Smooth muscle cell (in vitro differentiated cells): ENCODE data around the gene ZNF613. TPM values are rescaled to one million over a fixed set of nuclear protein-coding genes. Genes with fewer than 3 reads are reported as not detected.

Source experiments
- DNase-seq: peaks from one replicate; lab custom pipeline; 2025; ENCODE audit not compliant: unreplicated experiment; lab: John Stamatoyannopoulos, UW
- H2AFZ ChIP-seq: fragments of 200-600 bp; sonication (generic); 2 replicates; pipeline ENCODE4 v1.6.0; 2016; ENCODE audit warnings: antibody characterized with exemption, low read depth, mild to moderate bottlenecking
- H3F3A ChIP-seq: fragments of 200-600 bp; sonication (generic); 2 replicates; pipeline ENCODE4 v1.6.0; 2017; ENCODE audit warnings: antibody characterized with exemption, low read depth
- H3K27ac ChIP-seq: fragments of 200-600 bp; sonication (generic); 2 replicates; pipeline ENCODE4 v1.5.1; 2016; ENCODE audit warnings: low read depth, mild to moderate bottlenecking
- H3K27me3 ChIP-seq: fragments of 200-600 bp; sonication (generic); 2 replicates; pipeline ENCODE4 v1.6.1; 2016; ENCODE audit warnings: low read depth, mild to moderate bottlenecking
- H3K36me3 ChIP-seq: fragments of 200-600 bp; sonication (generic); 2 replicates; pipeline ENCODE4 v1.5.1; 2016; ENCODE audit warnings: low read depth
- H3K4me1 ChIP-seq: fragments of 200-600 bp; sonication (generic); 2 replicates; pipeline ENCODE4 v1.5.1; 2016; ENCODE audit warnings: low read depth
- H3K4me2 ChIP-seq: fragments of 200-600 bp; sonication (generic); 2 replicates; pipeline ENCODE4 v1.6.0; 2016; ENCODE audit warnings: mild to moderate bottlenecking
- H3K4me3 ChIP-seq: fragments of 200-600 bp; sonication (generic); 2 replicates; pipeline ENCODE4 v1.5.1; 2016; ENCODE audit warnings: mild to moderate bottlenecking
- H3K79me2 ChIP-seq: fragments of 200-600 bp; sonication (generic); 2 replicates; pipeline ENCODE4 v1.6.0; 2016; ENCODE audit warnings: low read depth, mild to moderate bottlenecking
- H3K9ac ChIP-seq: fragments of 200-600 bp; sonication (generic); 2 replicates; pipeline ENCODE4 v1.6.0; 2016; ENCODE audit warnings: low read depth
- H3K9me3 ChIP-seq: fragments of 200-600 bp; sonication (generic); replicated peaks from 2 replicates; pipeline ENCODE4 v1.5.1; 2016; ENCODE audit warnings: low read depth
- H4K20me1 ChIP-seq: fragments of 200-600 bp; sonication (generic); 2 replicates; pipeline ENCODE4 v1.6.0; 2016; ENCODE audit warnings: low read depth
- WGBS: methylation state at CpG from one replicate; pipeline ENCODE4 v1.1.7; 2016; ENCODE audit warnings: low lambda C conversion rate; 5-methylcytosine and 5-hydroxymethylcytosine counted together
- polyA plus RNA-seq: library from polyadenylated mRNA; unstranded; fragments of >200 nt; fragmentation: Nextera tagmentation; extraction: Ambion mirVana; gene quantifications from 2 replicates; pipeline ENCODE4 v1.2.1, GENCODE V29; 2016
- total RNA-seq: library from RNA; depleted of rRNA; stranded (reverse); fragments of >200 nt; gene quantifications from 2 replicates; pipeline ENCODE4 v1.2.3, GENCODE V29; 2014
- TF ChIP-seq, protein P1 (sequence below): fragments of 200-600 bp; sonication (generic); IDR thresholded peaks from 2 replicates; pipeline ENCODE4 v1.5.1; 2017; ENCODE audit warnings: borderline replicate concordance, mild to moderate bottlenecking, antibody characterized with exemption; ENCODE audit not compliant: insufficient read depth, poor library complexity, severe bottlenecking

The ZNF613 gene
- total and polyA plus RNA-seq, 2 experiments from 2014 or later: 3.8 to 3.9 TPM

DNA sequence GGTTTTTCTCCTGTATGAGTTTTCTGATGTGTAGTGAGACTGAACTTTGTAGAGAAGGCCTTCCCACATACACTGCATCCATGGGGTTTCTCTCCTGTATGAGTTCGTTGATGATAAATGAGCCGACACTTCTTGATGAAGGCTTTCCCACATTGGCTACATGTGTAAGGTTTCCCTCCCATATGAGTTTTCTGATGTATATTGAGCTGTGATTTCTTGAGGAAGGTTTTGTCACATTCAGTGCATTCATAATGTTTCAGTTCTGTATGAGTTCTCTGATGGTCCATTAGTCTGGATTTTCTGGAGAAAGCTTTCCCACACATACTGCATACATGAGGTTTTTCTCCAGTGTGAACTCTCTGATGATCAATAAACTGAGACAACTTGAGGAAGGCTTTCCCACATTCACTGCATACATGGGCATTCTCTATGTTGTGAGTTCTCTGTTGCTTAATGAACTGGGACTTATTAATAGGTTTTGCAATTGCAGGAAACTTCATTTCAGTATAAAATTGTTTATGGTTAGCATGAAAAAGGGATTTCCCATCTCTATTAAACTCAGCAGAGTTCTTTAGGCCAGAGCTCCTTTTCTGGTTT is 66.9 kb downstream of the ZNF613 start:
- H3K27ac ChIP-seq: no peak overlapping the region
- peaks cover 69% of the 10 kb centered on the region for H3K36me3 ChIP-seq
- H3K4me3 ChIP-seq: peak overlapping the region; percentile 15
- TF ChIP-seq, protein P1, sequence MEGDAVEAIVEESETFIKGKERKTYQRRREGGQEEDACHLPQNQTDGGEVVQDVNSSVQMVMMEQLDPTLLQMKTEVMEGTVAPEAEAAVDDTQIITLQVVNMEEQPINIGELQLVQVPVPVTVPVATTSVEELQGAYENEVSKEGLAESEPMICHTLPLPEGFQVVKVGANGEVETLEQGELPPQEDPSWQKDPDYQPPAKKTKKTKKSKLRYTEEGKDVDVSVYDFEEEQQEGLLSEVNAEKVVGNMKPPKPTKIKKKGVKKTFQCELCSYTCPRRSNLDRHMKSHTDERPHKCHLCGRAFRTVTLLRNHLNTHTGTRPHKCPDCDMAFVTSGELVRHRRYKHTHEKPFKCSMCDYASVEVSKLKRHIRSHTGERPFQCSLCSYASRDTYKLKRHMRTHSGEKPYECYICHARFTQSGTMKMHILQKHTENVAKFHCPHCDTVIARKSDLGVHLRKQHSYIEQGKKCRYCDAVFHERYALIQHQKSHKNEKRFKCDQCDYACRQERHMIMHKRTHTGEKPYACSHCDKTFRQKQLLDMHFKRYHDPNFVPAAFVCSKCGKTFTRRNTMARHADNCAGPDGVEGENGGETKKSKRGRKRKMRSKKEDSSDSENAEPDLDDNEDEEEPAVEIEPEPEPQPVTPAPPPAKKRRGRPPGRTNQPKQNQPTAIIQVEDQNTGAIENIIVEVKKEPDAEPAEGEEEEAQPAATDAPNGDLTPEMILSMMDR: no peak
- H2AFZ ChIP-seq: no peak overlapping the region
- no peak overlapping the region for H3K4me2 ChIP-seq
- H3K9me3 ChIP-seq: peaks cover 82% of the 10 kb centered on the region
- no peaks in the 10 kb centered on the region for H3K79me2 ChIP-seq
- DNase-seq: no peak
- no peaks in the 10 kb centered on the region for H4K20me1 ChIP-seq
- no peaks in the 10 kb centered on the region for H3K4me1 ChIP-seq
- H3F3A ChIP-seq: no peaks in the 10 kb centered on the region
- no peaks in the 10 kb centered on the region for H3K27me3 ChIP-seq
- WGBS: 97% methylated on average over 2 of the region's 2 CpGs
- H3K9ac ChIP-seq: no peak overlapping the region

Other genes with a start within 250 kb of the ZNF613 start
- gene SPACA6, start 234.1 kb upstream of the ZNF613 start, total RNA-seq: 3.3 and 4.1 TPM in 2 replicates
- gene SPACA6, start 234.1 kb upstream of the ZNF613 start, polyA plus RNA-seq: 3.0 and 4.3 TPM in 2 replicates
- gene HAS1, start 203.5 kb upstream of the ZNF613 start, total RNA-seq: 0.90 and 0.94 TPM in 2 replicates
- 1.5 and 1.8 TPM in 2 replicates for gene HAS1, start 203.5 kb upstream of the ZNF613 start, polyA plus RNA-seq
- gene FPR1, start 175.6 kb upstream of the ZNF613 start, total RNA-seq: not detected in 2 replicates
- gene FPR1, start 175.6 kb upstream of the ZNF613 start, polyA plus RNA-seq: not detected in 2 replicates
- gene FPR2, start 166.3 kb upstream of the ZNF613 start, total RNA-seq: 0.13 TPM in 1 of 2 replicates, not detected in the other
- not detected in 2 replicates for gene FPR2, start 166.3 kb upstream of the ZNF613 start, polyA plus RNA-seq
- not detected in 2 replicates for gene FPR3, start 132.3 kb upstream of the ZNF613 start, total RNA-seq
- gene FPR3, start 132.3 kb upstream of the ZNF613 start, polyA plus RNA-seq: not detected in 2 replicates
- 5.8 and 20.3 TPM in 2 replicates for gene ZNF577, start 39.5 kb upstream of the ZNF613 start, total RNA-seq
- gene ZNF577, start 39.5 kb upstream of the ZNF613 start, polyA plus RNA-seq: 4.8 and 6.5 TPM in 2 replicates
- 6.1 and 8.7 TPM in 2 replicates for gene ZNF649, start 22.5 kb upstream of the ZNF613 start, total RNA-seq
- gene ZNF649, start 22.5 kb upstream of the ZNF613 start, polyA plus RNA-seq: 3.2 and 4.1 TPM in 2 replicates
- gene ZNF350, start 59.4 kb downstream of the ZNF613 start, total RNA-seq: 3.9 and 5.2 TPM in 2 replicates
- gene ZNF350, start 59.4 kb downstream of the ZNF613 start, polyA plus RNA-seq: 3.0 and 3.4 TPM in 2 replicates
- gene ZNF615, start 80.7 kb downstream of the ZNF613 start, total RNA-seq: 13.2 and 23.6 TPM in 2 replicates
- gene ZNF615, start 80.7 kb downstream of the ZNF613 start, polyA plus RNA-seq: 3.5 and 4.5 TPM in 2 replicates
- gene ZNF614, start 100.9 kb downstream of the ZNF613 start, total RNA-seq: 11.1 and 17.8 TPM in 2 replicates
- 5.9 and 7.9 TPM in 2 replicates for gene ZNF614, start 100.9 kb downstream of the ZNF613 start, polyA plus RNA-seq
- gene ZNF432, start 121.4 kb downstream of the ZNF613 start, total RNA-seq: 18.3 and 29.9 TPM in 2 replicates
- 4.2 and 6.3 TPM in 2 replicates for gene ZNF432, start 121.4 kb downstream of the ZNF613 start, polyA plus RNA-seq
- 37.4 and 50.6 TPM in 2 replicates for gene ZNF841, start 168.3 kb downstream of the ZNF613 start, total RNA-seq
- 7.8 and 7.9 TPM in 2 replicates for gene ZNF841, start 168.3 kb downstream of the ZNF613 start, polyA plus RNA-seq
- gene ZNF616, start 212.5 kb downstream of the ZNF613 start, total RNA-seq: 11.3 and 13.2 TPM in 2 replicates
- 4.8 and 8.7 TPM in 2 replicates for gene ZNF616, start 212.5 kb downstream of the ZNF613 start, polyA plus RNA-seq
- 5.7 TPM in 2 replicates for gene ZNF836, start 244.1 kb downstream of the ZNF613 start, total RNA-seq
- 3.2 and 3.3 TPM in 2 replicates for gene ZNF836, start 244.1 kb downstream of the ZNF613 start, polyA plus RNA-seq